Central memory CD4-positive, alpha-beta T cell (primary cell): Measurements from ENCODE around the gene ZNF236.

Experiments
- DNase-seq: peaks from one replicate; pipeline ENCODE4 v3.0.0; 2022

Gene ZNF236

DNA sequence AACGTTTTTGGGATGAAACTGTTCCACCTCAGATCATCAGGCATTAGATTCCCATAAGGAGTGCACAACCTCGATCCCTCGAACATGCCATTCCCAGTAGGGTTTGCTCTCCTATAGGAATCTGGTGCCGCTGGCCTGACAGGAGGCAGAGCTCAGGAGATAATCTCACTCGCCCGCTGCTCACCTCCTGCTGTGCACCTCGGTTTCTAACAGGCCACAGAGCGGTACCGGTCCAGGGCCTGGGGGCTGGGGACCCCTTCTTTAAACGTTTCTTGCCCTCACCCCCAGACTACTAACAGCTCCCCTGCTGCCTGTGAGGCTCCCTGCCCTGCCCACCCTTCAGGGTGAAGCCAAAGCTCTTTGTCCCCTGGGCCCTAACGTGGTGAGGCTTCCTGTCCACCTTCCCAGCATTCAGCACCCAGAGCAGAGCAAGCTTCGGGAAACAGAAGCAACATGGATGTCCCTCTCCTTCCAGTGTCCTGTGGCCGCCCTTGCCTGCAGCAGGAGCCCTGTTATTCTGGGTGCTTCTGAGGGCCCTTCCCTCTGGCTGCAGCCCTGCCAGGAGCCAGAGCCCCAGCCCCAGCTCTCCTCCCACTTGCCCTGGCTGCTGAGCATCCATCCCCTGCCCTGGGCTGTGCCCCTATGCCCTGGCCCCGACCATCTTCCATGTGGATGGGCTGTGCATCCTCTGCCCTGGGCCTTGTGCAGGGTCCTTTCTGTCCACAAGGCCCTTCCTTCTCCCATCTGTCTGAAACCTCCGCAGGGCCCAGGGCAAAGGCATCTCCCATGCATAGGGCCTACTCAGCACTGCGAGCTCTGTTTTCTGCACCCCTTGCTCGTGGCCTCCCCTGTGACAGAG, 170.1 kb downstream of the ZNF236 start:
- no peak for DNase-seq

DNA sequence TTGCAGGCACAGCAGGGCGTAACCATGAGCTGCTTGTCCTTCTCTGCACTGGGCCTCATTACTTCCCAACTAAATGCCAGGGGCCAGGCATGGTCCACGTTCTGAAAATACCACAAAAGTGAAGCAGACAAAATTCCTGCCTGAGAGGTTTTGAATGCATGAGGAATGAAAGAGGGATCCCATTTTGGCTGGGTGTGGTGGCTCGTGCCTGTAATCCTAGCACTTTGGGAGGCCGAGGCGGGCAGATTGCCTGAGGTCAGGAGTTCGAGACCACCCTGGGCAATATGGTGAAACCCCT, 170.7 kb downstream of the ZNF236 start:
- DNase-seq, result no peak

DNA sequence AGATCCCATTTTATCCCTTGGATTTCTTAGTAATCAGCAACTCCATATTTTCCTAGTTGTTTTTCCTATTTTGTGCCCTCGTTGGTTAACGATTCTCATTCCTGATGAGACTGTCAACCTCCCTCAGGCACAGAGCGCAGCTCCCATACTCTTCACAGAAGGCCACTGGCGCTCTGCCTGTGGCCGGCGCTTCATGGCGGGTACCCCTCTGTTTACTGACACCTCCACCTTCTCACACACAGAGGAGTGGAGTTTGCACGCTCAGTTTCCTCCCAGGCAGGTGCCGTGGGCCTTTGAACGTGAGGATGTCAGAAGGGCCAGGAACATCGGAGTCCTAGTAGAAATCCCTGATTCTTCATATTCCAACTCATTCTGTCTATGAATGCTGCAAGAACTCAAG, 171.2 kb downstream of the ZNF236 start:
- no peak for DNase-seq

DNA sequence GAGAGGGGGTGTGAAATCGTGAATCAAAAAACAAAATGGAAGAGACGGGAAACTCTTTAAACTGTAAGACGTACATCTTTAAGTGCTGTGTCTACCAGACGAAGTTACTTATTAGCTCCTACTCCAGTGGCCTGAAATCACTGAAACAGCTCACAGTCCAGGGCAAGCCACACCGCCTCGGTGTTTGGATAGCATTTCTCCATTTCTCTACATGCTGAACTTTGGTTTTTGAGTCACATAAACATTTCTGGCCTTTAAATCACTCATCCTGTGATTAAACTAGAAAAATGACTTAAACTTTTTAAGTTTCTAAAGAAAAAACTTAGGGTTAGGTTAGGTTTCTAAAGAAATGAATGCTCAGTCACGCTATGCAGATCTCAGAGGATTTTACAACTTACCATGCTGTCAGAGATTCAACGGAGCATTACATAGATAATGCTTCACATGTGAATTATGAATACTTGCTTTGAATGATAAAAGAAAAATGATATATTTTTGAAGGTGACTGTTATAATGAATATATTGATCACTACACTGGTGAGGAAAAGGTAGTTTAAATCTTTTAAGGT, 171.8 kb downstream of the ZNF236 start:
- no peak for DNase-seq

DNA sequence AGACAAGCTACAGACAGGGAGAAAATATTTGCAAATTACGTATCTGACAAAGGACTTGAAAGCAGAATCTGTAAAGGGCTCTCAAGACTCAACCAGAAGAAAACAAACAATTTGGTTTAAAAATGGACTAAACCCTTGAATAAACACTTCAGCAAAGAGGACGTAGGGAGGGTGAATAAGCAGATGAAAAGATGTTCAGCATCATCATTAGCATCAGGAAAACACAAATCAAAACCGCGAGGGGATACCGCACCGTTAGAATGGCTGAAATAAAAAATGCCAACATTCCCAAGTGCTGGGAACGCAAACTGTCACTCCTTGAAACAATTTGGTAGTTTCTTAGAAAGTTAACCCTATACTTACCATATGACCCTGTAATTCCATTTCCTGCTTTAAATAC, 173.5 kb downstream of the ZNF236 start:
- DNase-seq, result no peak

DNA sequence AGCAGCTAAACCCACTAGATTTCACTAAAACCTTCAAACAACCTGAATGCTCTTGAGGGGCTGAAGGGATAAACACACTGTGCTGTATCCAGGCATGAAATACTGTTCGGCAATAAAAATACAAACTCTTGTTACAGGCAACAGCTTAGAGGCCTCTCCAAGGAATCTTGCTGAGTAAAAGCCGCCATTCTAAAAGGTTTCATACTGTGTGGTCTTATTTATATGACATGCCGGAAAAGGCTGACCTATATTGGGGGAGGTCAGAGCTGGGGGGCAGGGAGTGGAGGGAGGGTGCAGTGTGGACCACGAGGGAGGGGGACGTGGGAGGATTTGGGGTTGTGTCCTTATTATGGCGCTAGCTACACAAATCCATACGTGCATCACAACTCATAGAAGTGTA, 174.1 kb downstream of the ZNF236 start:
- no peak for DNase-seq

DNA sequence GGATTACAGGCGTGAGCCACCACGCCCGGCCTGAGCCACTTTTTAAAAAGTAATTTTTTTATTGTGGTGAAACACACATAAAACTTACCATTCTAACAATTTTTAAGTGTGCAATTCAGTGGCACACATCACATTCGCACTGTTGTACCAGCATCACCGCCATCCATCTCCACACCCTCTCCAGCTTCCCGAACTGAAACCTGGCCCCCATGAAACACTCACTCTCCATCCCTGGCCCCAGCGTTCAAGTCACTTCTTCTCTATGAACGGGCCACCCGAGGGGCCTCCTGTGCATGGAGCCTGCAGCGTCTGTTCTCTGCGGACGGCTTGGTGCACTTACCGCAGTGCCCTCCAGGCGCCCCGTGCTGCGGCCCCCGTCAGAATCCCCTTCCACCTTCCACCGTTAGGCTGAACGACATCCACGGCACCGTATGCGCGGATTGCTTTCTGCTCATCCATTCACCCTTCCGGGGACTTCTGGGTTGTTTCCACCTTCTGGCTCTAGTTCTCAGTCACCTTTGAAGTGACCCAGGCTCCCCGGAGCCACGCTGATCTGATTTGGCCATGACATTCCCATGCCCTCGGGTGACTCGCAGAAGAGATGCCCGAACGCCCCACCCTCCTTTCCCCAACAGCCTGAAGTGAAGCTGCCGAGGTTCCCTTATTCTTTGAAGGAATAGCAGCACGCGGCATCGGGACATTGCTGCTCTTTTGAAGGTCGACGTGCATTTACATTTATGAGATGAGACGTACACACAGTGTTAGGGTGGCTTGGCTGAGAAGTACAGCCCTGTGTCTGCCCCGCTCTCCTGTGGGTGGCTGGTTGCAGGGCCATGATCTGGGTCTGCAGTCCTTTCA, 175.8 kb downstream of the ZNF236 start:
- no peak for DNase-seq

DNA sequence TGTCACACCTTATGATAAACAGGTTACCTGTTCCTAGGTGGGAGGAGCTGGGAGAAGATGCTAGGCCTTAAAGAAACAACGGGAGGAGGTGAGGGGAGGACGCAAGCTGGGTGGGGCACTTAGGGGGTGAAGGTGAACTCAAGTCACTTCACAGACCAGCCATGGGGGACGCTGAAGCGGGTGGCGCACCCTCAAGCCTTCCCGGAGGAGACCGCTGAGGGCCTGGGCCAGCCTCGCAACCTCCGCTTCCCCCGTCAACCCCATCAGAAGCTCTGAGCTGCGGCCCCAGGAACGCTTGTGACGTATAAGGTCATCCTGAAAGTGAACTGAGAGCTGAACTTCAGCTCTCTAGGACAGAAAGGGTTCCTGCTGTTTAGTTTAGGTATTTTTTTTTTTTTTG, 176.7 kb downstream of the ZNF236 start:
- no peak for DNase-seq

DNA sequence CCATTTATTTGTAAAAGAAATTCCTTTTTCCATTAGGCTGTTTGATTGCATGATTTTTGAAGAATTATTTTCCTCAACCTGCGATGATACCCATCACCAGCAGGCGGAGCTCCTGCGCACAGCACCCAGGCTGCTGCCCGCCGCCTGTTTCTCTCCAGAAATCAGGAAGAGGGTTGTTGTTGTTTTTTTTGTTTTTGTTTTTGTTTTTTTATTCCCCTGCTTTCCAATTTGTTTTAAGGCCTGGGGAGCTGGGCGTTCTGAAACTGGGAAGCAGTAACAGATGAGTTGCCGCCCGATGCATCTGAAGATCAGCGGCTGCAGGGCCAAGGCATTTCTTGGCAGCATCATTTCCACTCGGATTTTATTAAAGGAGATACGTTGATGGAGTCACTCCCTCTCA, 178.2 kb downstream of the ZNF236 start:
- DNase-seq, result peak; percentile 32

DNA sequence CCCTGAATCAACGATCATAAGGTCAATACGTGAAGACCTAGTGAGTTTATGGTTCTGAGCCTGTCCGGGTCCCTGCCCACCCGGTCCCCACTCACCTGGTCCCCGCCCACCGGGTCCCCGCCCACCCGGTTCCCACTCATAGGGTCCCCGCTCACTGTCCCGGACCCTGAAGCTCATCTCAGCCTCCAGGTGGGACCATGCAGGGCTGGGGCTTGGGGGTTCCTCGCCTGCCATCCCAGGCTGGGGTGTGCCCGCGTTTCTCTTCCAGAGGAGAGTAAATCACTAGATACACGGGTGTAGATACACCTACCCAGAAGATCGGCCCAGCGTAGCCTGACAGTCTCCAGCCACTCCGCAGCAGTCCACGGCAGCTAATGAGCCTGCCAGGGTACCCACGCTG, 178.7 kb downstream of the ZNF236 start:
- no peak for DNase-seq

DNA sequence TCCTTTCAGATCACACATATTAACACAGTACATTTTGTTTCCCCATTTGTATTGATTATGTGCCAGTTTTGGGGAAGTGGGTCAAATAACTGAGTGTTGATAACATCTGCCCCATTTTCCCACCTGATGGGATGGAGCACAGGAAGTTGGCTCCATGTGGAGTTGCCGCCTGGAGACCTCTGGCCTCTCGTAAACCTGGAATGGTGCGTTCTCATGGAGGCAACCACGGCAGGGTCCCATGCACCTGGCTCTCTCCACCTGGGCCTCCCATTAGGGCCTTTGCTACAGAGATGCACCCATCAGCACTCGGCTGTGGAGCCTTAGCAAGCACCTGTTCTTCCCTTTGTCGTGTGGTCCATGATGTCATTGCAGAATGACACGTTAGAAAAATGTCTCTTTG, 179.6 kb downstream of the ZNF236 start:
- no peak for DNase-seq

DNA sequence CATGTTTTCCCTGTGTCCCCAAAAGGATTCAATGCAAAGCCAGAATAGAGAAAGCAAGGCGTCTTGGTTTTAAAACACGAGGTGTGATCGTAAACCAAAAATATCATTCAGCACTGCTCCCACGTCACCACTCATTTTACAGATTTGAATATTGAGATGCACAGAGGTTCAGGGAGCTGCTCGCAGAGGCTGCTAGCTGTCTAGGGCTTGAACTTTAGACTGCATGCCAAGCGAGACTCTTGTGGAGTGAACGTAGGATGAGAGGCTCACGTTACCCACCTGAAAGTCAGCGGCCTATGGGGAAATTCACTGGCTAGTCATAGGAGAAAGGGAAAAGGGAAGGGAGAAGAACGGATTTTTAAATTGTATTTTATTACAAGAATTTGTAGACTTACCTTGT, 180.1 kb downstream of the ZNF236 start:
- no peak for DNase-seq

DNA sequence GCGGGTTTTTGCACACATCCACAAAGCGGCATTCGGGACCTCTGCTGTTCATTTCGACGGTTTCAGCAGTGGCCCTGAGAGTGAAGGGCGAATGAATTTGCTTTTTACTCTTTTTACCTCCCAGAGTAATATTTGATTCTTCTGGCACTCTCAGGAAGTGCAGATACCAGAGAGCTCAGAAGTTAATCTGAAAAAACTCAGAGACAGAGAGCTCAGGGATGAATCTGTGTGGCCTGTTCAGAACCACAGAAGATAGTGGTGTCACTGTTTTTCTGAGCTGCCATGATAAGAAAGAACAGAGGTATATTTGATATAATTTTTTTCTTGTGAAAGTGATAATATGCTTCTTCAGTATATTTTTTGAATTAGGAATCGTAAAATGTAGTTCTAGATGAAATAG, 181.0 kb downstream of the ZNF236 start:
- no peak for DNase-seq

DNA sequence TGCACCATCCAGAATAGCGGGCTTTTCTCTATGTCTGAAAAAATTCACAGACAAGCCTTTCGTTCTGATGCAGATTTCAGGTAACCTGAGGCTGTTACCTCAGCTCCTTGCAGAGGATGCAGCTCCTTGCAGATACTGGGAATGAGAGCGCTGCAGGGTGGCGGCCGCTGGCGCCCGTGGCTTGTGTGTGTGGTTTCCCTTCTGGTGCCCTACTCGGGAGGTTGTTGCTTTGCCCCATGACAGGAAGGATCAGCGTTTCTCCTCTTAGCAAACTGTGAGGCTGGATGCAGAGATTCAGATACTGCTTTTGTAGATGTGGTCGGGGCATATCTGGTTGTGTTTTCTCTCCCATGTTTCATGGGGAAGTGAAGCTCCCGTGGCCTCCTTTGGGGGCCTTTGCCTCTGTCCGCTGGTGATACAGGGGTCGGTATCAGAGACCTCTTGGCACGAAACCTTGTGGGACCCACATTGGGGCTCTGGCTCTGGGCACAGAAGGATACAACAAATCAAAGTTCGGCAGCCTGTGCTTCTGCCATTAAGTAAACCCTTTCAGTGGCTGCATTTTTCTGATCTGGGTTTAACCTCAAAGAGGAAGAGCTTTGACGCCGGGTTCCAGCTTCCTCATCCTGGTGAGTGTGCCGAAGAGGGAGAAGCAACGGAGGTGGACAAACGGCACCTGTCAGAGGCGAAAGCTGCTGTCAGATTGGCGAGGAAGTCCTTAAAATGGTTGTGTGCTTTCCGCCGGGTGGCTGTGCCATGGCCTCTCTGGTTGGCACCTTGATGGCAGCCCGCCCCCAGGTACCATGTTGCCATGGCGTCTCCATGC, 182.4 kb downstream of the ZNF236 start:
- peak; percentile 17 for DNase-seq

DNA sequence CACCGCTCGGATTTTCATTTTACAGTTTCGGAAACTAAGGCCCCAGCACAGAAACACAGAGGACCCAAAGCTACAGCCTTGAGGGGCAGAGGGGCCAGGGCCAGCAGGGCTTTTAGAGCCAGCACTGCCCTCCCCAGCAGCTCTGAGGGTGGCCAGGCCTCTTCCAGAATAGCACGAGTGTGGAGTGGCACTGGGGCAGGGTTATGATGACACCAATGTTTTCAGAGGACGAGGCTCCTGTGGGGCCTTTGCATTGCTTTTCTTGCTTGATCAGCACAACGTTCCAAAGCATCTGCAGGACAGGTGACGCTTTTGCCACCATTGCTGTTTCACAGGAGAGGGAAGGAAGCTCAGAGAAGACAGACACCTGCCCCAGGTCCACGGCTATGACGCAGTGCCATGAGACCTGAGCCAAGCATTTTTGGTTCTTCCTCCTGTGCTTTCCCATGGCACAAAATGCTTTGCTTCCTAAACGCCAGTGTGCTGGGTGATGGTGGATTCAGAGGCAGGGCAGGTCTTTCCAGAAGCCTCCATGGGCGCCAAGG, 183.4 kb downstream of the ZNF236 start:
- DNase-seq, result no peak

DNA sequence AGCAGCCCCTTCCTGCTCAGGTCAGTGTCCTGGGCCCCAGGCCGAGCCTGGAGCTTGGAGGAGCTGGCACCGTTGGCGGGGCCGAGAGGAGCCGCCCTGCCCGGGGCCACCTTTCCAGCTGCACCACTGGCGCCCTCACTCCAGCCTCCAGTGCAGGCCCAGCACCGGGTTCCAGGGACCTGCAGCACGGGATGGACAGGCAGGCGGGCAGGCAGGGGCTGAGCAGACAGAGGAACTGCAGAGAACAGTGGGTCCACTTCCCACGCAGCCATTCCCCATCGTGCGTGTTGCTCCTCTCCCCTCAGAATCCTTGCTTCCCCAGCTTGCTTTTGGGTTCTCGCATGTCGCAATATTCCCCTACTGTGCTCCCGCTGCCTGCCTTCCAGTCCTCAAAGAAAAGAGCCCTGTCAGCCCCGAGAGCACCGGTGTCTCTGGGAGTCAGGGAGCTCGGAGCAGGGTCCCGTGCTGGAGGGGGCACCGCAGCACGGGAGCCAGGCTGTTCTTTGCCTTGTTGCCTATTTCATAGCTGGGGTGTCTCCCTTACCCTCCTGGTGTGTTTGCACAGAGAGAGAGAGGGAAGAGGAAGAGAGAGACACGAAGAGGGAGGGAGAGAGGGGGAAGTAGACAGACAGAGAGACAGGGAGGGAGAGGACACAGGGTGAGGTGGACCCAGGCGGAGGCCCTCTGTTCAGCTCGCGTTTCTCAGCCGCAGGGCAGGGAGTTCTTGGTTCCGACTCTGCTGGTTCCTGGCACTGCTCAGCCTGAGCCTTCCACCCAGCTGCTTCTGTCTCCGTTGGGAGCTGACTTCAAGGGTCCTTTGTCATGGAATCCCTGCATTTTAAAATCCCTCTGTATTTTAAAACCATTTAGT, 184.2 kb downstream of the ZNF236 start:
- DNase-seq, result no peak

DNA sequence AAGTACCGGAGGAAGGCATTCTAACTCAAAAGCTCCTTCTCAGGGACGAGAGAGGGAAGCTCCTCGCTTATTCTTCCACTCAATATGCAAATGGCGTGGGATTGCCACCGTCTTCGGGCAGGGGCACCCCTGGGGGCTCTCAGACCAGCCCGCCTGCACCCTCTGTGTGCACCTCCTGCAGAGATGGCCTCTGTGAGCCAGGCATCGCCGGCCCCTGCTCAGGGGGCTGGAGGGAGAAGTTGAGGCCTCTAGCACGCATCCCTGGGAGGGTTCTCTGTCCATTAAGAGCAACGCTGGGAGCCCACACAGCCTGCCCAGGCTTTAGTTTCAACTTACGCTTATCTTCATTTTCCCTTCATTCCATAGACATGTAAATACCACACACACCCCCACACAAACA, 184.9 kb downstream of the ZNF236 start:
- DNase-seq, result no peak

DNA sequence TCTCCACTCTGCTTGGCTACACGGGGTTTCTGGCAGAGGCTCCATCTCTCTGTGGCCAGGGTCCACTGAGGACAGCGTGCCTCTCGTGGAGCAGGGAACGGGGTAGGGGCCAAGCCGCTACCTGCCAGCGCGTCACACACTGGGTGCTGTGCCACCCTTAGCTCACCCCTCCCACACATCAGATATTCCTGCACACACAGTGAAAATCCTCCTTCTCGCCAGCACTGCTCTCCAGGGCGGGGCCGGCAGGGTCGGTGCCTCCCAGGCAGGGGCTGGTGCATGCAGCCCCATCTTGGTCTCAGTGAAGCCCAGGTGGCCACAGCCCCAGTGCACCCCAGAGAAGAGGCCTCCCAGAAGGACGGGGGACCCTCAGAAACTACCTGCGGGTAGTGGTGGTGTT, 185.6 kb downstream of the ZNF236 start:
- DNase-seq, result no peak

DNA sequence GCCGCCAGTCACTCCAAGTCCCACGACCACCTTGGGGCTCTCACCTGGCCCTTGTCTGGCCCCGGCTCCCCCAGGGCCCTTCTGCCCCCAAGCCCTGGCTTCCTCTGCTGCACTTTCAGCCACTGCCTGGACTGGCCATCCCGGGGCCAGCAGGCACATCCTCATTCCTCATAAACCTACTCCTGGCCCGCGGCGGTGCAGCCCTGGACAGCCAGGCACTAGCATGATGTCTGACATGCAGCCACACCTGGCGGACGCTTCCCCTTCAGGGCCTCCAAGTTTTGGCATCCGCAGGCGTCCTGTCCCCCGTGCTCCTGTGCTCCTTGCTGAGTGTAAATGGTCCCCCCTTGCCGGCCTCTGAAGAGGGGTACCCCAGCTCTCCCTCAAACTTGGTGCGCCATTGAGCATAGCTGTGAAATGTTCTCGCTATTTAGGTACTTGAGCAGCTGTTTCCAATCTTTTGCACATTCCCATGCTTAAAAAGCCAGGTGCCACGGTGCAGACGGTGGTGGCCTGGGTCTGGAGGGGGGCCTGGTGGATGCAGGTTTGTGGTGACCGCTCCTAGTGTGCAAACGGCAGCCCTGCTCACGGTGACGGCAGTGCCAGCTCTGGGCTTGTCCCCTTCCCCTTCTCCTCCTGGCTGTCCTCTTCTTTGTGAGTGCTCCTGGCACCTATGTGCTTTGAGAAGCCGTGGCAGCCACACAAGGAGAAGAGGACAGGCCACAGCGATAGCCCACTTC, 186.4 kb downstream of the ZNF236 start:
- DNase-seq, result no peak

DNA sequence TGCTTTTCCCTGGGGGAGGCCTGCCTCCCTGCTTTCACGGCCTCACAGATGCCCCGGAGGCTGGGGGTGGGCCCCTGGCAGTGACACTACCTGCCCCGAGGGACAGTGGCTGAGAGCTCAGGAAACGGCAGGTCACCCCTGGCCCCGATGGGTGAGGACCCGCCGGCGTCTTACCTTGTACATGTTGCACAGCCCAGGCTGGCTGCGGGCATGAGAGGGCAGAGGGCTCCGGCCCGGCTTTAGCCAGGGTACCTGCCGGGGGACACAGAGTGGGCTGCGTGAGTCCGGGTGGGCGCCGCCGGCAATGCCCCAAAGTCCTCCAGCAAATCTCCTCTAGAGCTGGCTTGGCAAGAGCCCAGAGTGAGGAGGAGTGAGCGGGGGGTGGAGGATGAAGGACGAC, 187.3 kb downstream of the ZNF236 start:
- DNase-seq, result no peak

DNA sequence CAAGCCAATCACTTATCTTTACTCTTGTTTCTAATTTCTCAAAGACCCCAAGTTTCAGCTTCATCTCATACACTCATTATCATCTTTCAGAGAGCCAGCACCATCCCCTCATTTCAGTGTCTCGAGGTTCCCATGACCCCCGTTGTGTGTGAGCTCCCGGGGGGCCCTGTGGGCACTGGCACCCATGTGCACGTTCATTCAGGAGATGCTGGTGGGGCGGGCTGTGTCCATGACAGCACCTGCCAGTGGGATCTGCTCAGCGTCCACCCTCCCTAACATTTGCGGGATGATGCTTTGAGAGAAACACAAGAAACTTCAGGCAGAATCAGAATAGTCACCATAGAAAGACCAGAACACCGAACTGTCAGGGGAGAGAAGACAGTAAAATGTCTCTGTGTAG, 189.8 kb downstream of the ZNF236 start:
- DNase-seq, result no peak
